Right ventricle myocardium inferior (tissue), 1 donor: ENCODE measurements around the gene ERCC6. TPM values are rescaled to one million over a fixed set of nuclear protein-coding genes. Genes with fewer than 3 reads are reported as not detected.

Experiments
- ATAC-seq: fragments of 200-7000 bp; cut with Tn5 transposase; one replicate; pipeline ENCODE4 v1.9.1; 2020; ENCODE audit warnings: mild to moderate bottlenecking, moderate library complexity
- DNase-seq: peaks from one replicate; pipeline ENCODE4 v3.0.0; 2021; ENCODE audit errors: missing footprints
- intact Hi-C: fragments of 100-400 bp; cut with DNase I; formaldehyde crosslinking; loops from one replicate; pipeline ENCODE4 v1.11.0; 2022
- total RNA-seq: library from RNA; stranded (reverse); fragmentation: NEBNext Ultra II Directional; extraction: Animal tissue kit (Norgen Biotek cat#: 25700); gene quantifications from one replicate; pipeline ENCODE4 v1.2.1, GENCODE V29; 2021
- donor health status: DM: no; HTN: yes; CAD: no; lungs with severe emphysema.

ERCC6 gene
- total RNA-seq, 1 donor from 2014 or later = 25.0 TPM

- intact Hi-C loops = no loop called here
- ATAC-seq = no peak
These were observed 17.8 kb upstream of the ERCC6 start for GRCh38 chr10:49556723-49557122.

GRCh38 chr10:49552277-49552676, 13.4 kb upstream of the ERCC6 start:
- DNase-seq (no peak), ATAC-seq (no peak)
- intact Hi-C loops = no loop called here

More at GRCh38 chr10:49556723-49557122, 17.8 kb upstream of the ERCC6 start:
- DNase-seq = no peak

- intact Hi-C loops = no loop called here
- ATAC-seq (no peak), DNase-seq (no peak)
These were observed 11.6 kb upstream of the ERCC6 start for GRCh38 chr10:49550563-49550962.

GRCh38 chr10:49549640-49550346, 10.9 kb upstream of the ERCC6 start:
- ATAC-seq (no peak), DNase-seq (no peak)
- intact Hi-C loops = no loop called here

GRCh38 chr10:49543604-49544003, 4.7 kb upstream of the ERCC6 start:
- DNase-seq (no peak), ATAC-seq (no peak)
- intact Hi-C loops = no loop called here

- intact Hi-C loops = no loop called here
- DNase-seq (no peak), ATAC-seq (no peak)
These were observed 3.4 kb upstream of the ERCC6 start for GRCh38 chr10:49542353-49542752.

- ATAC-seq = no peak
- intact Hi-C loops = no loop called here
- no peak for DNase-seq
These were observed 2.8 kb upstream of the ERCC6 start for GRCh38 chr10:49541762-49542161.

GRCh38 chr10:49540056-49540797, 1.3 kb upstream of the ERCC6 start:
- no peak for ATAC-seq
- intact Hi-C loops = no loop called here

GRCh38 chr10:49539320-49539885, 482 bp upstream of the ERCC6 start:
- ATAC-seq = peak; percentile 31
- intact Hi-C loops = no loop called here
- DNase-seq = no peak

More at GRCh38 chr10:49540056-49540797, 1.3 kb upstream of the ERCC6 start:
- DNase-seq = no peak

- intact Hi-C loops = no loop called here
- ATAC-seq (no peak), DNase-seq (no peak)
These were observed 4.1 kb downstream of the ERCC6 start for GRCh38 chr10:49534670-49535381.

GRCh38 chr10:49532461-49532860, 6.5 kb downstream of the ERCC6 start:
- no peak for DNase-seq
- intact Hi-C loops = no loop called here
- ATAC-seq = no peak

GRCh38 chr10:49528977-49529506, 9.9 kb downstream of the ERCC6 start:
- no peak for ATAC-seq
- DNase-seq = no peak
- intact Hi-C loops = no loop called here

- no peak for DNase-seq
- ATAC-seq = no peak
- intact Hi-C loops = no loop called here
These were observed 11.1 kb downstream of the ERCC6 start for GRCh38 chr10:49527850-49528249.

GRCh38 chr10:49527061-49527460, 11.9 kb downstream of the ERCC6 start:
- ATAC-seq (no peak), DNase-seq (no peak)
- intact Hi-C loops = no loop called here

GRCh38 chr10:49526619-49527018, 12.3 kb downstream of the ERCC6 start:
- intact Hi-C loops = no loop called here
- ATAC-seq (no peak), DNase-seq (no peak)

GRCh38 chr10:49524496-49524895, 14.4 kb downstream of the ERCC6 start:
- ATAC-seq (no peak), DNase-seq (no peak)
- intact Hi-C loops = no loop called here

GRCh38 chr10:49523301-49523700, 15.6 kb downstream of the ERCC6 start:
- DNase-seq (no peak), ATAC-seq (no peak)
- intact Hi-C loops = no loop called here

GRCh38 chr10:49521062-49521461, 17.9 kb downstream of the ERCC6 start:
- DNase-seq (no peak), ATAC-seq (no peak)
- intact Hi-C loops = no loop called here

- DNase-seq (no peak), ATAC-seq (no peak)
- intact Hi-C loops = no loop called here
These were observed 18.7 kb downstream of the ERCC6 start for GRCh38 chr10:49520122-49520775.
